Prostate gland (tissue), 2 donors: ENCODE data around the gene LPP. TPM values are rescaled to one million over a fixed set of nuclear protein-coding genes. Genes with fewer than 3 reads are reported as not detected.
A peak's percentile ranks its signal among the peaks of the same experiment; 100 is the strongest.

Experiments used
- DNase-seq: peaks from one replicate; pipeline ENCODE4 v3.0.0-alpha.2; 2019; ENCODE audit warnings: low spot score
- H3K27ac ChIP-seq, 2 donors: fragments of 200-600 bp; sonication (generic); 2 replicates each; pipeline ENCODE4 v1.5.1; 2017 to 2019
- H3K27me3 ChIP-seq: fragments of 200-600 bp; sonication (generic); replicated peaks from 2 replicates; pipeline ENCODE4 v1.5.1; 2019; ENCODE audit not compliant: insufficient read depth
- H3K36me3 ChIP-seq, 2 donors: fragments of 200-600 bp; sonication (generic); 1 replicate in 1 of 2; 2 replicates in 1 of 2; pipeline versions ENCODE4 v1.5.1 to v1.8.1; 2017 to 2019
- H3K4me1 ChIP-seq: fragments of 200-600 bp; sonication (generic); replicated peaks from 2 replicates; pipeline ENCODE4 v1.5.1; 2019
- H3K4me3 ChIP-seq, 2 donors: fragments of 200-600 bp; sonication (generic); 2 replicates each; pipeline ENCODE4 v1.5.1; 2017 to 2019
- H3K9me3 ChIP-seq: fragments of 200-600 bp; sonication (generic); 2 replicates; pipeline ENCODE4 v1.5.1; 2017
- POLR2A ChIP-seq: fragments of 450-650 bp; IDR thresholded peaks from one replicate; pipeline ENCODE4 v1.6.1; 2016; ENCODE audit warnings: antibody characterized with exemption, mild to moderate bottlenecking
- POLR2AphosphoS5 ChIP-seq: sonication (generic); formaldehyde crosslinking; IDR thresholded peaks from one replicate; pipeline ENCODE4 v1.6.1; 2017; ENCODE audit warnings: antibody characterized with exemption
- WGBS: methylation state at CpG from one replicate; pipeline ENCODE4 v1.1.5; 2018; 5-methylcytosine and 5-hydroxymethylcytosine counted together
- intact Hi-C: fragments of 100-400 bp; cut with DNase I; formaldehyde crosslinking; loops from one replicate; pipeline ENCODE4 v1.14.2; 2022
- total RNA-seq, 2 donors: library from RNA; depleted of rRNA; stranded (reverse); fragments of >200 nt; gene quantifications; one replicate each; pipeline ENCODE4 v1.1.0, GENCODE V29; 2016
- TF ChIP-seq, protein P1 (sequence below), 4 experiments: fragments of 200-600 bp in 2 of 4; fragments of 450-650 bp in 2 of 4; sonication (generic) in 2 of 4; IDR thresholded peaks; 1 replicate in 3 of 4; 2 replicates in 1 of 4; pipeline ENCODE4 v1.5.1; 2016 to 2019; ENCODE audit warnings: antibody characterized with exemption in 4 of 4, mild to moderate bottlenecking in 2 of 4, moderate library complexity in 2 of 4

The LPP gene
- total RNA-seq, 2 donors from 2014 or later: 219 to 248 TPM

DNA sequence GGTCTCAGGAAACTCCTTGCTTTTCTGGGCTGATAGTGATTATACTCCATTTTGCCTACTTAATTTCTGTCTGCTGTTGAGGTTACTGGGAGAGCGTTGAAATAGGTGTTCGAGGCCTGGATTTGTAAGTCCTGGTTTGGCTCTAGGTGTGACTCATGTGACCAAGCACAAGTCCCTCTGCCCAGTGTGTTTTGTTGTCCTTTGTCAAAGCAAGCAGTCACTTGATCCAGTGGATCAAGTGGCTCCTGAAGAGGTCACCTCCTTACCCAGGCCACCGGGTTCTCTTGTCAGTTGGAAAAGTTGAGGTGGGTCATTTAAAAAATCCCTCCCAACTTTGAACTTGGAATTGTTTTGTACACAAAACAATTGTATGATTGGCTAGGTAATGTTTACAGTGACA lies 70.0 kb downstream of the LPP start:
- H3K4me3 ChIP-seq: no peak overlapping the region
- peak overlapping the region in 1 of 2 donors; percentile 80 for H3K27ac ChIP-seq
- intact Hi-C loops: loop anchor here (5.0 kb wide), 2 partner anchors 43 to 482 kb away; no protein-coding TSS in a partner anchor
- WGBS: 94% methylated on average over 3 of the region's 3 CpGs
- H3K4me1 ChIP-seq: peaks cover 8% of the 10 kb centered on the region
- H3K9me3 ChIP-seq: no peaks in the 10 kb centered on the region
- H3K27me3 ChIP-seq: no peaks in the 10 kb centered on the region
- TF ChIP-seq, protein P1, sequence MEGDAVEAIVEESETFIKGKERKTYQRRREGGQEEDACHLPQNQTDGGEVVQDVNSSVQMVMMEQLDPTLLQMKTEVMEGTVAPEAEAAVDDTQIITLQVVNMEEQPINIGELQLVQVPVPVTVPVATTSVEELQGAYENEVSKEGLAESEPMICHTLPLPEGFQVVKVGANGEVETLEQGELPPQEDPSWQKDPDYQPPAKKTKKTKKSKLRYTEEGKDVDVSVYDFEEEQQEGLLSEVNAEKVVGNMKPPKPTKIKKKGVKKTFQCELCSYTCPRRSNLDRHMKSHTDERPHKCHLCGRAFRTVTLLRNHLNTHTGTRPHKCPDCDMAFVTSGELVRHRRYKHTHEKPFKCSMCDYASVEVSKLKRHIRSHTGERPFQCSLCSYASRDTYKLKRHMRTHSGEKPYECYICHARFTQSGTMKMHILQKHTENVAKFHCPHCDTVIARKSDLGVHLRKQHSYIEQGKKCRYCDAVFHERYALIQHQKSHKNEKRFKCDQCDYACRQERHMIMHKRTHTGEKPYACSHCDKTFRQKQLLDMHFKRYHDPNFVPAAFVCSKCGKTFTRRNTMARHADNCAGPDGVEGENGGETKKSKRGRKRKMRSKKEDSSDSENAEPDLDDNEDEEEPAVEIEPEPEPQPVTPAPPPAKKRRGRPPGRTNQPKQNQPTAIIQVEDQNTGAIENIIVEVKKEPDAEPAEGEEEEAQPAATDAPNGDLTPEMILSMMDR (IDR thresholded peaks at IDR 0.05): no peak
- TF ChIP-seq POLR2A (no peak), POLR2AphosphoS5 (no peak)
- no peak for DNase-seq
- no peaks in the 10 kb centered on the region for H3K36me3 ChIP-seq

DNA sequence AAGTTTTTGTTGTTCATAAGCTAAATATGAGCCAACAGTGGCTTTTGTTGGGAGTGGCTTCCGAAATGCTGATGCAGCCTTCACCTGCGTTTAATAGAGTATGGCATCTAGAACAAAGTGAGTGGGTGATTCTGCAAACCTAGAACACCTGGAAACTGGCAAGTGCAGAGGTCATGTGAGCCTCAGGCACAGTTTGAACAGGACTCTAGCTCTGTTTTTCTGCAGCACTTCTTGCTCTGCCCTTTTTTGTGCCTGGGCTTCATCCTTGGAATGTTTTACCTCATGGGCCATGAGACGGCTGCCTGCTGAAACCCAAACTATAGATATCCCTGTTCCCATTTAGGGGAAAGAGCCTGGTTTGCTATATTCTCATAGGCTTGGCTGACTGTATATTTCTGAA lies 73.5 kb downstream of the LPP start:
- Histone ChIP-seq H3K4me3 (no peak overlapping the region), H3K4me1 (peaks cover 8% of the 10 kb centered on the region), H3K9me3 (no peaks in the 10 kb centered on the region), H3K36me3 (no peaks in the 10 kb centered on the region), H3K27me3 (no peaks in the 10 kb centered on the region), H3K27ac (peak overlapping the region in 1 of 2 donors; percentile 31)
- 93% methylated on average over 3 of the region's 3 CpGs for WGBS
- TF ChIP-seq POLR2AphosphoS5 (no peak), POLR2A (no peak)
- TF ChIP-seq, protein P1 (IDR thresholded peaks at IDR 0.05): no peak
- intact Hi-C loops: no loop called here
- DNase-seq: no peak

DNA sequence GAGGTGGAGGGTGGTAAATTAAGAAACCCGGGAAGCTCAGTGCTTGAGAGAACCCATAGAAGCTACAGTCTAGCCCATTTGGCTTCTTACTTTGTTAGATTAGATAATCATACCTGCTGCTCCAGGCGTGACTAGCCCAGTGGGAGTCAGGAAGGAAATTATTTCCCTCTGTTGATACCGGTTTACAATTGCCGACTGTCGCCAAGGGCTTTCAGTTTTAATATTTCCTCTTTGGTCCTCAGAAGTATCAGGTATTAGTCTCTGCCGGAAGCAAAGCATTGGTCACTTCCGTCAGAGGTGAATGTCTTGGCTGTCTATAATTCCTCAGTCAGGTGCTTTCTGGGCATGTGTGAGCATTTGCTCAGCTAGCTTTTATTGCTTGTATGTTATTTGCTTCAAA lies 75.2 kb downstream of the LPP start:
- DNase-seq: no peak
- intact Hi-C loops: no loop called here
- TF ChIP-seq POLR2AphosphoS5: peak; percentile 14
- TF ChIP-seq POLR2A: no peak
- TF ChIP-seq, protein P1 (IDR thresholded peaks at IDR 0.05): no peak
- 74% methylated on average over 7 of the region's 7 CpGs for WGBS
- H3K9me3 ChIP-seq: no peaks in the 10 kb centered on the region
- H3K4me1 ChIP-seq: peaks cover 8% of the 10 kb centered on the region
- H3K27me3 ChIP-seq: no peaks in the 10 kb centered on the region
- no peak overlapping the region for H3K4me3 ChIP-seq
- H3K36me3 ChIP-seq: no peaks in the 10 kb centered on the region
- H3K27ac ChIP-seq: no peak overlapping the region

DNA sequence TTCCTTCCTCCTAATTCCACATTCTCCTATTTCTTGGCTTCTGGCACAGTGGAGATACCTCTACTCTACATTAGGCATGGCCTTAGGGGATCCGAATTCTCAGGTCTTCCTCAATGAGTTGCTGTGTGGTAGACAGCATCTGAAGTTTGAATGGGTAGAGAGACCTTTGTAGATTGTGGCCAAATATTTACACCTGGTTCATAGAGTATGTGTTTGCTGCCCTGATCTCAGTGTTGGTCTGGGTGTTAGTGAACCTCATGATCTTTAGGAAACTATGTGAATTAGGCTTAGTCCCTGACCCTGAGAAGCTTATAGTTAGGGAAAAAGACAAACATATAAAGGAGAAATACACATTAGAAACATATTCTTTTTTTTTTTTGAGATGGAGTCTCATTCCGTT lies 75.8 kb downstream of the LPP start:
- 91% methylated on average over 2 of the region's 2 CpGs for WGBS
- intact Hi-C loops: no loop called here
- H3K27me3 ChIP-seq: no peaks in the 10 kb centered on the region
- no peak for TF ChIP-seq POLR2AphosphoS5
- TF ChIP-seq, protein P1 (IDR thresholded peaks at IDR 0.05): no peak
- no peak for TF ChIP-seq POLR2A
- H3K27ac ChIP-seq: no peak overlapping the region
- H3K4me3 ChIP-seq: no peak overlapping the region
- no peak for DNase-seq
- H3K4me1 ChIP-seq: peaks cover 8% of the 10 kb centered on the region
- no peaks in the 10 kb centered on the region for H3K9me3 ChIP-seq
- no peaks in the 10 kb centered on the region for H3K36me3 ChIP-seq

DNA sequence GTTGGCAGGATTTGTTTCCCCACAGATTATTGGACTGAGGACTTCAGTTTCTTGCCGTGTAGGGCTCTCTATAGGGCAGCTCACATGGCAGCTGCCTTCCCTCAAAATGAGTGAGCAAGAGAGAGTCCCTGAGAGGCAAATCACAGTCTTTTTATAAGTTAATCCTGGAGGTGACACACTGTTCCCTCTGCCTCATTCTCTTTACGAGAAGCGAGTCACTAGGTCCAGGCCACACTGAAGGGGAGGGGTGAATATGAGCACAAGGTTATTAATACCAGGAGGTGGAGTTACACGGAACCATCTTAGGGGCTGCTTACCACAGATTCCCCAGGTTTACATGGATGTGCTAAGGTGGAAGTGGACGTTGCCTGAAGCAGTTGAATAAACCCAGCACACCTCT lies 77.0 kb downstream of the LPP start:
- Histone ChIP-seq H3K4me1 (peaks cover 8% of the 10 kb centered on the region), H3K36me3 (no peaks in the 10 kb centered on the region), H3K27ac (peak overlapping the region; percentile 40 to 57), H3K9me3 (no peaks in the 10 kb centered on the region), H3K27me3 (no peaks in the 10 kb centered on the region), H3K4me3 (no peak overlapping the region)
- intact Hi-C loops: no loop called here
- TF ChIP-seq POLR2A (no peak), POLR2AphosphoS5 (peak; percentile 64)
- no peak for DNase-seq
- WGBS: 57% methylated on average over 5 of the region's 5 CpGs
